GM19438 (cell line): Measurements from ENCODE around the gene ABLIM1.

Source experiments
- ATAC-seq: cut with Tn5 transposase; IDR thresholded peaks from one replicate; pipeline ENCODE4 v1.9.1; 2021; ENCODE audit warnings: low read depth; ENCODE audit not compliant: unreplicated experiment

ABLIM1 gene

DNA sequence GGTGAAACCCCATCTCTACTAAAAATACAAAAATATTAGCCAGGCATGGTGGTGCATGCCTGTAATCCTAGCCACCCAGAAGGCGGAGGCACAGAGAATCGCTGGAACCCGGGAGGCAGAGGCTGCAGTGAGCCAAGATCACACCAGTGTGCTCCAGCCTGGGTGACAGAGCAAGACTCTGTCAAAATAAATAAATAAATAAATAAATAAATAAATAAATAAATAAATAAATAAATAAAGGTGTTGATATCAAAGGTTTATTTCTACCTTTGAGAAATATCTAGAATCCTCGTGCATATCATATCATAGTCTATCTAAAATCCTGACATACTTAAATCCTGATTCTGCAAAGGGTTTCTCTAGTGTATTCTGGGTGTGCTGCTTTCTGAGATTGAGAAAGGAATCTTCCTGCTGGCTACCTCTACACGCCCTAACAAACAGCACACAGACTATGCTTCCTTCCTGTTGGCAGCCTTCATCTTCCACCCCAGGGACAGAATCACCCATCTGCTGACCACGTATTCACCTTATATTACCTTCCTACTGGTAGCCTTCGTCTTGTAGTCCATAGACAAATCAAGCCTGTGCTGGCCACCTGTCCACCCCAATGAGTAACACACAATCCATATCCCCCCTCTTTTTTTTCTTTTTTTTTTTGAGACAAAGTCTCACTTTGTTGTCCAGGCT lies 8.7 kb downstream of the ABLIM1 start:
- no peak for ATAC-seq

DNA sequence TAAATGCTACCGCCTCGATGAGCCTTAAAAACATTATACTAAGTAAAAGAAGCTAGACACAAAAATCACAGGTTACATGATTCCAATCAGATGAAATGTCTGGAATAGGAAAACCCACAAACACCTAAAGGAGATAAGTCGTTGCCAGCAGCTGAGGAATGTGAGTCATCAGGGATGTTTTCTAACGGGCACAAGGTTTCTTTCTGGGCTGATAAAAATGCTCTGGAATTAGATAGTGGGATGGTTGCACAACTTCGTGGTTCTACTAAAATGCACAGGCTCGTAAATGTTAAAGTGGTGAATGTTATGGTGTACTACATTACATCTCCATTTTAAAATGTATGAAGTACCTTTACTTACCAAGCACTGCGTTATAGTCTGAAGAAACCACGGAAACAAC lies 9.7 kb downstream of the ABLIM1 start:
- ATAC-seq, result no peak

DNA sequence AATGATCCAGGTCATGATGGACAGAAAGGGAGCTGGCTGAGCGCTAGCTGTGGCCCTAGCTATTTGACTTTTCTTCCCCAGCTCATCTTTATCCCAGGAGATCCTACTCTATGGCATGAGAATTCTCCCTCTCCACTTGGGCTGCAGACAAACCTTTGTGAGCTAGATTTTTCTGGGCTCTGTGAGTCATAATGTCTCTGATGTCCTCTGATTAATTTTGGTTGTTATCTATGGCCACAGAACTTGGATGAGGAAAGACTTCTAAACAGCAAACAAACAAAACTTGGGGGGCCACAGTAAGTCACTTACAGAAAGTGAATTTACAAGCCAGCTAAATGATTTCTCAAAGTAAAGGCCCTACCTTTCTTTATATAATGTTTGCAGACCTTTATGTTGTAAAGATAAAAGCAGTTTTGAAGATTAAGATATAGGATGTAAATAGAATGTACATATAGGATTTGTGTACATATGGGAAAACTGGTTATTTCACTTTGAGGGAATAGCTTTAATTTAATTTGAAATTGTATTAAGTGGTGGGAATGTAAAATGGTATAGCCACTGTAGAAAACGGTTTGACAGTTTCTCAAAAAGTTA lies 10.4 kb downstream of the ABLIM1 start:
- ATAC-seq, result no peak

DNA sequence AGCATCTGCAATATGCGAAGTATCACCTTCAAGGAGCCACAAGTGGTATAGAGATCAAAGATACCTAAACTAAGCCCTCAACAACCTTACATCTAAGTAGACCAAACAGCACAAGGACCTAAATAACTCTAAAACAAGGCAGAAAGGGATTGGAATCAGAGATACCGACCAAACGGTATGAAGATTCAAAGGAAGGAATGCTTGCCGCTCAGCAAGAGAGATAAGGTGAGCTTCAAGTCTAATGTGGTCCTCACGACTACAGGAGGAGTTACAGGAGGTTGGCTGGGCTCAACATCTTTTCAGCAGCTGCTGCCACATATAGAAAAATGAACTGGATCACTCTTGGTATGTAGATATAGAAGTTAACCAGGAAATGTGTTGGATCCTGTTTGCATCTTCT lies 11.6 kb downstream of the ABLIM1 start:
- no peak for ATAC-seq

DNA sequence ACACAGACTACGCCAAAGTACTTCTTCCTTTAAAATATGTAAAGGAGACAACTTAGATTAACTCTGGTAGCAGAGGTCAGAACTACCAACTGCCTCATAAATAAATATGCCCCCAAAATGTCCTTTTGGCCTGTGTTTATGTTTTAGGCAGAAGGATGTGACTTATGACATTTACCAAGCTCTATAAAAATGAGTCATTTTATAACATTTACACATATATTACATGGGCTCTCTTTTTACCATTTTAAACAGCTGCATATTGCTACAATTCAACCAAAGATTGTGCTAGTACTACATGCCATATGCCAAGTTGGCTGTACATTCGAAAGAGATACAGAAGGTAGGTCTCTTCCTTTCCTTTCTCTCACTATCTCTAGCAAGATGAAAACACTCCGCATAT lies 12.4 kb downstream of the ABLIM1 start:
- ATAC-seq, result no peak

DNA sequence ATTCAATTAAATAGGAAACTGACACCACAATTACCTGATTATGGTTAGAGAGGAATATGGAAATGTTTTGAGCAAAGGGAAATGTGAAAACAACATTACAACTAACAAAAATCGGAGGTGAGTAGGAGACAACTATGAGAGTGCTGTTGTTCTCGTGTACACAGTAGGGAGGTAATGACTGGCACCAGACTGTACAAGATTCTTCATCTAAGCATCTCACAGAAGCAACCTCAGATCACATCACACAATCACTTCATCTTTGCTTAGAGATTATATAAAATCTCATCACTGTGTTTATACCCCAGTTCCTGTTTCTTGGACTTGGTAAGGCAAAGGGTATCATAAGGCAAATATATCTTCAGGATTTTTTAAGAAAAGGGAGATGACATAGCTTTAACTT lies 14.9 kb downstream of the ABLIM1 start:
- ATAC-seq, result no peak

DNA sequence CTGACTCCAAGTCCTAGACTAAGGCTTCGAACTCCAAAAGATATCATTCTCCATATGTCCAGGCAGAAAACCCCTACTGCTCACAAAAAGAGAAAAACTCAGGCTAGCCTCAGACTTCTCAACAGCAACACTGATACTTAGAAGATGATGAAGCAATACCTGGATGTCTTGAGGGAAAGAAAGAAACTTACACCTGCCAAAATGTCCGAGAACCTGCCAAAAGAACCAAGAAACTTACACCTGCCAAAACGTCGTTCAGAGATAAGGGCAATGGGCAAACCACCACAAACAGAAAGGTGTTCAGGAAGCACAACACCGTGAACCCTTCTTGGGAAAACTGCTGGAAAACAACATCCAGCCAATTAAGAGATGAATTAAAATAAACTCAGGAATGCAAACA lies 15.3 kb downstream of the ABLIM1 start:
- no peak for ATAC-seq

DNA sequence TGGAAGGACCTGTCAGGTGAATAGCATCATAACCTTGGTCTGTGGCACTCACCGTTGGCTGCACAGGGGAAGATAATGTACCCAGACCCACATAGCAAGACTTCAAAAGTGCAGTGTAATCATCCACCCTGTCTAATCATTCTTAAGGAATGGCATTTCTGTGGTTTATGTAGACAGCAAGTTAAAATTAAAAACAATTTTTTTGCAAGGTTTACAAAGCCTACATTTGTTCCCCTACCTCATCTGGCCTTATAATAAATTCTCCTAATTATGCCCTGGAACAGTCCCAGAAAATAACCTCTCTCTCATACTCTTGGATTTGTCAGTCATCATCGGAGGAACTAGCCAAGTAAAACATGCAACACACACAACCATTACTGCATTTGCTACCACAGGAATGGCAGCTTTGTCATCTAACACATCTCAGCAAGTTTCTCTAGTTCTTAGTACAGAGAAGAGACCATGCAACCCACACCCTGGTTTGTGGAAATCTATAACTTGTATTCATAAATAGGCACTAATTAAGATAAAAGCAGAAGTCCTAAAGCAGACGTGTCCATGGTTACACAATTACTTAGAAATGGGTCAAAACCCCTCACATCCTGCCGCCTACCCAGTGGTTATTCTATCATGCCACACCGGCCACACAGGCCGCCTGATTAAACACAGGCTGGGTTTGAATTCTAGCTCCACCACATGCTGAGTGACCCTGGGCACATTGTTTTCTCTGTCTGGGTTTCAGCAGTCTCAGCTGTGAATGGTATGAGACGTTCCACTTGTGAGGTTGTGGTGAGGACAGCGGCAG lies 19.1 kb downstream of the ABLIM1 start:
- ATAC-seq, result no peak

DNA sequence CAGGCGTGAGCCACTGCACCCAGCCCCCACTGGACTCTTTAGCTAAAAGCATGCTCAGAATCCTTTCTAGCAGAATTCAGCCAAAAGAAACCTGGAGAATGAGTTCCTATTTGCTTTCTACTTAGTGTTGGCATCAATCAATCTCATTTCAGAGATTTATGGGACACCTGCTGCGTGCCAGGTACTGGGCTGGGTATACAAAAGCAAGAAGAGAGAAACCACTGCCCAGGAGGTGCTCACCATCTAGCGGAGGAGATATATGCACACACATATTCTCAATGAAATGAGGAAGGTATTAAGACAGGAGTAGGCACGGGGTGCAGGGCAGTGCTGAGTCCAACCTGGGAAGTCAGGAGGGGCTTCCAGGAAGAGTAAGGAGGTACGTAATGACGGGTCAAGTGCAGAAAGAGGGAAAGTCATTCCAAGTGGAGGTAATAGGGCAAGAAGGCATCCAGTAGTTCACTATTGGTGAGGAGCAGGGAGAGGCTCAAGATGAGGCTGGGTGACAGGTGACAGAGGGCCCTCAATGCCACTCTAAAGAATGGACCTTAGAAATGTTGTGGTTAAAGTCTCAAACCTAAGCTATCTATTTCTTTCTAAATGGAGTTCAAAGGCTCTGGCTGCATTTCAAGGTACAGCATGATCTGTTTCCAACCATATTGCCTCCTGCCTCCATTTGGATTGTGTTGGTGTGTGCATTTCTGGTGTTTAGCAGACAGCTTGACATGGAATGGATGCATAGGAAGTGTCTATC lies 22.1 kb downstream of the ABLIM1 start:
- no peak for ATAC-seq

DNA sequence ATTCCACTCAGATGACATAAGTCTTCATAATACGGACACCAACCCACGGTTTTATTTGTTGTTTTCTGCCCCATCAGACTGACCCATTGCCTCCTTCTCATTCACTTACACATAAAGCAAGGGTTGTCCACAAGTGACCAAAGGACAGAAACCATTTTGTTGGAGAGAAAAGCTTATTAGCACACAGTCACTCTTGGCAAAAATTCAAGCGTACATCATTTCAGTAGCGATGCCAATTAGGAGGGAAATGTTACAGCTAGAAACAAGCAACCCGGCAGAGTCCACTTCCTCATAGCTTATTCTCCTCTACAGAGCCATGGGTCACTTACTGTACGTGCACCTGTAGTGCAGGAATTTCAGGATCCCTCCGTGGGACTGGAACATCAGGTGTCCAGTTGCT lies 23.0 kb downstream of the ABLIM1 start:
- no peak for ATAC-seq

DNA sequence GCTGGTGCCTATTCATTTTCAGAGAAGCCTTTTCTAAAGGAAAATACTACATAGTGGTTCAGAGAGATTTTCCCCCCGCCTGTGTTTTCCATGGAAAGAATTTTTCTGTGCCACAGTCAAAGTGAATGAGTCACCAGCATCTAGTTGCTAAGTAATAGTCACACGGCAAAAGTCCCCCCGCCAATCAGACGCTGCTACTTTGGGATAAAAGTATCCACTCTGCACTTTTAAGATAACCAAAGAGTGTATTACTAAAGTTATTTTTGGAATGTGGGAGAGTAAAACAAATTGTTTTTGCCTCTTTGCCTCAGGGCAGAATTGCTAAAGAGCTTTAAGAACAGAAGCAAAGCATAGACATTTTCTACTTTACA lies 23.5 kb downstream of the ABLIM1 start:
- ATAC-seq, result no peak

DNA sequence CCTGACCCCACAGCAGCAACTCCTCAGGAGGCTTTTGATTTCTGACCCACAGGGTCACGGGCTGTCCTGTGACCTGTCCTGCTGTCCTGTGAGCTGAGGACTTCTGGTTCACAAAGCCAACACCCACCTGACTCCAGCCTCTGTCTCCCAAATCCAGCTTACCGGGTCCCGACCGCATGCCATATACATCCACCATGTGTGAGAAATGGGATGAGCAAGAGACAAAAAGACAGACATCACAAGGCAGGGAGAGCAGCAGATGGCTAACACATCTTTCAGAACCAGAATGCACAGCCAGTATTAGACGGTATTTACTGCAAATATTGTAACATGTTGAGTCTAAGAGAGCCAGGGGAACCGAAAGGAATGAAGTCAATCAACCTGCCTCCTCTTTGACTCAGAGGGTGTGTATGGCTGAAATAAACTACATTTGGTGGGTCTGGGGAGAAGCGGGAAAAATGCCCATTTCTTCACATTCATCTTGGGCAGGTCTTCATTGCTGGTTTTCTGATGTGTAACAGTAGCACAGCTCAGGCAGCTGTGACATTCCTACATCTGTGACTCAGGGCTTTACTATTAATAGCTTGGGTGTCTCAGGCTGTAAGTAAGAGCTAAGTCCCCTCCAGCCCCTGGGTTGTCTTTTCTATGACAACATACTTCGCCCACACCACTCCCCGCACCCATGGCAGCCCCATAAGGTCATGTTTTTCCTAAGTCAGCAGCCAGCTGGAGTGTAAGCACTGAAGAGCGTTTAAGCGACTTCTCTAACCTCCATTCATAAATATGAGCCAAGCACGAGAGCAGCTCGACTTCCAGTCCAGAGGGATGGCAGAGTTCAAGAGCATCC lies 25.0 kb downstream of the ABLIM1 start:
- no peak for ATAC-seq

DNA sequence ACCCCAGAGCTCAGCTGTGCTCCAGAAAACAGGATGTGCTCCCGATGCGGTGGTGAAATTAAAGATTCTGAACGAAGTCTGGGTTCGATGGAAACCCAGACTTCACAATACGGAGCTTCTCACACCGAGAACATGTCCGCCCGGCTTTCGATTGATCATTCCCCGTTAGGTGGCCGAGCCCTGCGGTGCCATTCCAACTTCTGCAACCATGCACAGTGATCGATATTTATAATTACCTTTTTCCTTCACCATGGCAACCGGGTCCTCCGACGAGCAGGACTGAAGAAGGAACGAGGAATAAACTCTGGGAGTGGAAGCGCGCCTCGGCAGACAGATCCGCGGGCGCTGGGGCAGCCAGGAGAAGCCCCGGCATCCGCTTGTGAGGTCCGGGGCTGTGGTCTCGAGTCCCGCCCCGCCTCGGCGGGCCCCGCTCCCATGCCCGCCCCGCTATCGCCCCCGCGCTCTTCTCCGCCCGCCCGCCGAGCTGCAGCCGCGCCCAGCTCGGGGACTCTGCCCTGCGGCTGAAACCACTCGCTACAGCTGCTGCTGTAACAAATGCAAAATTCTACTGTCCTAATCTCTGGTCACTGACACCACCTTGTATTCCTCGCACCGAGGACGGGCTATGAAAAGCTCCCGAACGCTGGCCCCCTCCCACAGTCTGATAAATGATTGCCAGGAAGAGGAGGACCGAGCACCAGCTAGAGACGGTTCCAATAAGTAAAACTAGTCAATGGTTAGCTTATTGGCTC lies 26.2 kb downstream of the ABLIM1 start:
- ATAC-seq, result peak; percentile 78

DNA sequence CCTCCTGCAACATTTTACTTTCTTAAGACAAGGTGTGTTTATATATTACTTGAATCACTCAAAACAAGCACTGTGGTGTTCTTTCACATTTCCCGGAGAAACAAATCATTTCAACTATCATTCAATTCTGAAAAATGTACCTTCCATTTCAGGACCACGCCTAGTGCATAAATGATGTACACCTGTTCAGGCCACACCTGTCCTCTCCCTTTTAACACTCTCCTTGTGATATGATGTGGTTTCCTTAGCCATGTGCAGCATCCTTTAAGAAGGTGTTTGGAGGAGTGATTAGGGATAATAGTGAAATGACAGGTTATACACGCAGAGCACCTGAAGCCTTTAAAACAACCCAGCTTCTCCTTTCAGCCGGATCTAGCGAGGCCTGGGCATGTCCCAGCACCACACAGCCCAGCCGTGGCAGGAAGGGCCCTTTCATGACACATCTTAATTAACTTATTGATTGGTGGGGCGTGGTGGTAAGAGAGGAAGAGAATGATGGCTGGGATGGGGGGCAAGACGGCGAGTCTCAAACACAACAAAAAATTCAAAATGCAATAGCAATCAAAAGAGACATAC lies 26.9 kb downstream of the ABLIM1 start:
- ATAC-seq, result no peak

DNA sequence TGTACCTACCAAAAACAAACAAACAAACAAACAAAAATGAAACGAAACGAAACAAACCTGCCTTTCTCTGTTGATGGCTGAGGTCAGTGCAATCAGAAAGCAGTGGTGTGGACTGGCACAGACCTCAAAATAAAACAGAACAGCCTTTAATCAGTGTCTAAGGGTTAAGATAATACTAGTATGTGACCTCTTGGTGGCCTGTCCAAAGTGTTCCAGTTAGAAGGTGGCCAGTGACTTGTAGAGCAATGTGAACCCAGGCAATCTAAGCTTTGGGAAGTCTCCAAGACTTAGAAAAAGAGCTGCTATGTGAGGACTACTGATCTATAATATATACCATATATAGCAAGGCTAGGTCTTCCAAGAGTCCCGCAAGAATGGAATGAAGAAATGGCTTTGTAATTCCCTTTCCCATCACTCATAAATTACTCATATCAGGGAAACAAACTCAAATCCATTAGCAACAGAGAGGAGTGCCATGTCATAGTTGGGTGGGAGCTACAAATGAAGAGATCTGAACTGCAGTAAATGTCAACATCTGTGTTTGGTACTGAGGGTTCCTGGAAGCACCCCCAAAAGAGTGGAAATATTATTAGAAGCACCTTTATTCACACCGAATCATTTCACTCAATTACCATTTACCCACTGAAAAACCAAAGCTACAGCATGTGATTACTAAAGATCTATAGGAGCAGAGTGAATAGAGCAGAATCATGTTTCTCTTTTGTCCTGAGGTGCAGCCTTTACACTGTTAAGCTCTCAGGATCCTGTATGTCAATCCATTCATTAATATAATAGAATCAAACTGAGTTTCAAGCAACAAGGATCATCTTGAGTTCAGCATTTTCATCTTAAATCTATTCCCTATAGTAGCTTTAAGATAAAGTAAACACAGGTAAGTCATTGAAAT lies 28.0 kb downstream of the ABLIM1 start:
- ATAC-seq, result no peak

DNA sequence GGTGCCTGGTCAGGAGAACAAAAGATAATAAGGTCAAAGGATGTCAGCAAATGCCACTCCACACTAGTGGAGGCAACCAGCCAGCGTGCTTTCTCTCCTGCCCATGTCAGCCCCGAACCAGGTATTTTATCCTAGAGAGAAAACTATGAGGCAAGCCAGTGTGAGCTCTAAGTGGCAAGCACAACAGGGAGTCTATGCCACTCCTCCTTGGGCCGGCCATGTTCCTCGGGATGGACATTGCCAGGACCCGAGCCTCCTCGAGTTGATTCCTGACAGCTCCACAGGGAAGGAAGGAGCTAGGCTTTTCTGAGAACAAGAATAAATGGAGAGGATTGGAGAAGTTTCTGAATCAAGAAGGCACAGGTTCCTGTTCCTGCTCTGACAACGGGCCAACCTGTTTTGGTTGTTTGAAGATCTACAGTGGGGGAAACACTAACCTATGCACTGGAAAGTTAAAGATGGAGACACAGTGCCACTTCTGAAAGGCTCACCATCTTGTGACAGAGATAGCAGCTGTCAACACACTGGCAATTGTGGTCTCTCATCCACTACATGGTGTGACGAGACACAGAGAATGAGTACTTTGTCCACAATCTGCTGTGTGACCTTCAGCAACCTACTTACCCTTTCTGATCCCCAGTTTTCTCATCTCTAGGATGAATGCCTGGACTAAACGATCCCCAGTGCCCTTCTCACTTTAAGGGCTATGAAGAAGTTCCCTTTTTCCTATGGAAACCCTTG lies 28.8 kb downstream of the ABLIM1 start:
- ATAC-seq, result no peak

DNA sequence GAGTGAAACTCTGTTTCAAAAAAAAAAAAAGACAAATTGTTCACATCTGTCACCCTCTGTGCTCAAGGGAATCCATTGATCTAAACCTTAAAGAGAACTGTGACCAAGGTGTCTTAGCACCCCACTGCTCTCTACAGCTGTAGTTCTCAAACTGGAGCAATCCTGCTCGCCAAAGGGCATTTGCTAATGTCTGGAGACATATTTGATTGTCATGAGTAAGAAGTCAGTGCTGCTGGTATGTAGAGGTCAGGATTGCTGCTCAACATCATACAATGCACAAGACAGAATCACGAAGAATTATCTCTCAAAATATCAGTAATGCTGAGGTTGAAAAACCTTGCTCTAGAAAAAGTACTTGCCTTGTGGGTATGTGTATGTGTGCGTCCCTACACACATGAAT lies 30.0 kb downstream of the ABLIM1 start:
- no peak for ATAC-seq

DNA sequence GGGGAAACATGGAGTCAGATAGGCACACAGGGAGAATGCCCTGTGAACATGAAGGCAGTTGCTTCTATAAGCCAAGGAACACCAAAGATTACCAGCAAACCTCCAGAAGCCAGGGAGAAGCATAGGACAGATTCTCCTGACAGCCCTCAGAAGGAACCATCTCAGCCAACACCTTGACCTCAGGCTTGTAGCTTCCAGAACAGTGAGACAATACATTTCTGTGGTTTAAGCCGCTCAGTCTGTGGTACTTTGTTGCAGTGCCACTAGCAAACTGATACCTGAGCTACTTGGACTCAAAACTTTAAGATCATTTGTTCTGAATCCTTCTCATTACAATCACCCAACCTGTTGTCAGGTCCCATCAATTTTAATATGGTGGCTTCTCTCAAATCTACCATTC lies 31.2 kb downstream of the ABLIM1 start:
- ATAC-seq, result no peak
